ENCODE measurements around the gene DDX5.

DNA sequence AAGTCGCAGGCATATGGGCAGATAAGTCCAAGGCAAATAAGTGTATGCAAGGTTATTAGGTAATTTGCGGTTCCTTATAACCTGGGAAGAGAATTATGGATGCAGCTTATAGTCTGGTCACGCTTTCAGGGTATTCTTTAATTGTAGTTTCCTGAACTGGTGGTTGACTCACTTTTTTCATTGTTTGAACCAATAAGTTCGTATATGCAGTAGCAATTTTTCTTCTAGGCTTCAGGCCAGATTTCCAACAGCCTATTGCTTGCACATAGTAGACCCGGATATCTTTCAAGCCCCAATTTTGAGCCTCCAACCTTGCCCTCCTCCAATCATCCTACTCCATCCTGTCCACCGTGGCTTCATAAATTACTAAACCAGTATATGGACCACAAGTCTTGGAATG is 13.5 kb upstream of the DDX5 start:
- TF ChIP-seq CSDC2 (CRISPR knock-in tag; IDR thresholded peaks at IDR 0.05) = no peak
- no peak for TF ChIP-seq CREB5 (CRISPR knock-in tag; IDR thresholded peaks at IDR 0.05; ENCODE audit: low read depth)
- TF ChIP-seq TCF4 (CRISPR knock-in tag; IDR thresholded peaks at IDR 0.05; ENCODE audit: borderline replicate concordance) = no peak
- TF ChIP-seq ZNF565 (CRISPR knock-in tag; conservative IDR thresholded peaks at IDR 0.05; ENCODE audit: low read depth) = no peak
- TF ChIP-seq PATZ1 (CRISPR knock-in tag; IDR thresholded peaks at IDR 0.05; ENCODE audit: borderline replicate concordance) = no peak
- TF ChIP-seq ZFP30 (CRISPR knock-in tag; IDR thresholded peaks at IDR 0.05) = no peak
- TF ChIP-seq TOX (CRISPR knock-in tag; IDR thresholded peaks at IDR 0.05; ENCODE audit: borderline replicate concordance) = no peak
- TF ChIP-seq, protein P1, sequence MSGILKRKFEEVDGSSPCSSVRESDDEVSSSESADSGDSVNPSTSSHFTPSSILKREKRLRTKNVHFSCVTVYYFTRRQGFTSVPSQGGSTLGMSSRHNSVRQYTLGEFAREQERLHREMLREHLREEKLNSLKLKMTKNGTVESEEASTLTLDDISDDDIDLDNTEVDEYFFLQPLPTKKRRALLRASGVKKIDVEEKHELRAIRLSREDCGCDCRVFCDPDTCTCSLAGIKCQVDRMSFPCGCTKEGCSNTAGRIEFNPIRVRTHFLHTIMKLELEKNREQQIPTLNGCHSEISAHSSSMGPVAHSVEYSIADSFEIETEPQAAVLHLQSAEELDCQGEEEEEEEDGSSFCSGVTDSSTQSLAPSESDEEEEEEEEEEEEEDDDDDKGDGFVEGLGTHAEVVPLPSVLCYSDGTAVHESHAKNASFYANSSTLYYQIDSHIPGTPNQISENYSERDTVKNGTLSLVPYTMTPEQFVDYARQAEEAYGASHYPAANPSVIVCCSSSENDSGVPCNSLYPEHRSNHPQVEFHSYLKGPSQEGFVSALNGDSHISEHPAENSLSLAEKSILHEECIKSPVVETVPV (CRISPR knock-in tag; IDR thresholded peaks at IDR 0.05) = no peak
- no peak for TF ChIP-seq PPARA (CRISPR knock-in tag; IDR thresholded peaks at IDR 0.05; ENCODE audit: borderline replicate concordance)
- TF ChIP-seq ISL1 (CRISPR knock-in tag; IDR thresholded peaks at IDR 0.05) = no peak
- TF ChIP-seq RARB (CRISPR knock-in tag; IDR thresholded peaks at IDR 0.05) = no peak
